ENCODE measurements around the gene DLGAP1. TPM values are rescaled to one million over a fixed set of nuclear protein-coding genes. Genes with fewer than 3 reads are reported as not detected.

Gene DLGAP1
- total and polyA plus RNA-seq, 2 of the 13 experiments (the other 11 are each of a cell fraction or from before 2014, with no cell fraction given), result 0.01 TPM; not detected in 1

DNA sequence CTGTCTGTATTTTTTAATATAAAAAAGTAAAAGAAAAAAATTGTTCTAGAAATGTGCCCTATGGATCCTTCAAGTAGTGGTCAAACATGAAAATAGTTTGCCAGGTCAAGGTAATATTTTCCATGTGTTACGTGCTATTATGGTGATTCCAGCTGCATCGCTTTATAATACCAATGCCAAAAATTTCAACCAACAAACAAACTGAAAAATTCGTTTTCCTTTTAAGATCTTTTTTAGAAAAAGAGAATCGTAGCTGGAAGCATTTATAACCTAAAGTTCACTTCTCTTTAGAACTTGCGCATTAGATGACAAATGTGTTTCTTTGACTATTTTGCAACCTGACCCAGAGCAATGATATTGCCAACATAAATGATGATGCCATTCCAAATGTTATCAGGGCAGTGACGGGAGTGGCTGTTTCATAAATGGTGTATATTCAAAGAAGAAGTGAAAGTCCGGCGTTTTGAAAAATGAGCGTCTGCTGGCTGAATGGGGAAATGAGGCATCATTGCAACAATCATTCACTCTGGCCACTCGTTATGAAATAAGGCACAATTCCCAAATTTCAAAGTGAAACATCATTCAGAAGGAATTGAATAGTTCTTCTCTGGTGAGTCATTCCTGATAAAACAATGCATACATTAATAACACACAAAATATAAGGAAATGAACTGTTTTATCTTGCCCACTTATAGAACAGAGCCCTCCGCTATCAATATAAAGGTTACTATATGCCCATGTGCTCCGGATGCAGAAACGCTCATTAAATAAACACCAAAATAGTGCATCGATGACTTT lies 707.7 kb downstream of the DLGAP1 start:
- Histone ChIP-seq H3K36me3 (replicated peaks in 1 of 2; ENCODE audit: control insufficient read depth in 1 of 2, insufficient read depth in 2 of 2, low read length in 2 of 2) (no peaks in the 10 kb centered on the region), H3K4me3 (replicated peaks in 1 of 3; ENCODE audit: insufficient read depth in 1 of 3, low read depth in 2 of 3, low read length in 3 of 3) (no peak overlapping the region), H3K79me2 (ENCODE audit: insufficient read depth, low read length) (no peaks in the 10 kb centered on the region), H3K27me3 (ENCODE audit: control insufficient read depth in 1 of 2, insufficient read depth in 2 of 2, low read length in 2 of 2) (no peaks in the 10 kb centered on the region; a peak in 2 of 5 replicates), H3K9ac (ENCODE audit: insufficient read depth, low read depth, low read length) (no peak overlapping the region), H4K20me1 (ENCODE audit: insufficient read depth, low read length) (no peaks in the 10 kb centered on the region), H3K4me2 (ENCODE audit: low read depth, low read length) (no peak overlapping the region), H3K27ac (ENCODE audit: extremely low read length, insufficient read depth, low read length) (no peak overlapping the region), H2AFZ (ENCODE audit: low read length) (no peak overlapping the region), H3K4me1 (ENCODE audit: insufficient read depth, low read length) (no peaks in the 10 kb centered on the region), H3K9me3 (ENCODE audit: low read length) (no peaks in the 10 kb centered on the region)
- FAIRE-seq (no peak), DNase-seq (ENCODE audit: low spot score) (no peak), ATAC-seq (no peak)
- ChIA-PET CTCF (ENCODE audit: low intra/inter-chr PET ratio, low total read pairs) (no interaction called here), POLR2A (no interaction called here)
- intact Hi-C loops (cut with micrococcal nuclease; ENCODE audit: unreplicated experiment) (loop anchor here (1.0 kb wide), 1 partner anchor 24 kb away; no protein-coding TSS in a partner anchor), in situ Hi-C loops (cut with HindIII; ENCODE audit: extremely low pct_ligation_motif_present, low pct_unique_long_range_greater_than_20kb) (no loop called here)
- WGBS (ENCODE audit: low lambda C conversion rate), result 44% methylated on average over 14 of the region's 14 CpGs
- TF ChIP-seq NR2C2 (CRISPR knock-in tag; IDR thresholded peaks at IDR 0.05; ENCODE audit: borderline replicate concordance) (no peak), HOXA3 (CRISPR knock-in tag; IDR thresholded peaks at IDR 0.05) (no peak), ZSCAN21 (CRISPR knock-in tag; IDR thresholded peaks at IDR 0.05; ENCODE audit: borderline replicate concordance) (no peak), ZNF598 (CRISPR knock-in tag; IDR thresholded peaks at IDR 0.05; ENCODE audit: borderline replicate concordance) (no peak), GLI4 (CRISPR knock-in tag; IDR thresholded peaks at IDR 0.05; ENCODE audit: borderline replicate concordance) (no peak), ZFY (CRISPR knock-in tag; IDR thresholded peaks at IDR 0.05) (no peak), GPBP1L1 (CRISPR knock-in tag; IDR thresholded peaks at IDR 0.05) (no peak)
- no TSS peak for BruUV-seq (replicated peaks)

Measured in HepG2 (cell line).